BE2C (cell line): ENCODE data around the gene CACHD1.

Experiments used
- DNase-seq: peaks from one replicate; pipeline ENCODE4 v3.0.0-alpha.2; 2020
- H3K27me3 ChIP-seq: fragments of 250-450 bp; sonication (Bioruptor Pico); 2 replicates; pipeline ENCODE4 v1.5.1; 2020; ENCODE audit warnings: mild to moderate bottlenecking
- H3K36me3 ChIP-seq: fragments of 250-450 bp; sonication (Bioruptor Pico); 2 replicates; pipeline ENCODE4 v1.5.1; 2020; ENCODE audit warnings: mild to moderate bottlenecking
- H3K4me1 ChIP-seq: fragments of 250-450 bp; sonication (Bioruptor Pico); 2 replicates; pipeline ENCODE4 v1.5.1; 2020
- H3K4me3 ChIP-seq: 2 replicates; pipeline ENCODE4 v1.5.1; 2011; ENCODE audit warnings: low read depth, low read length
- H3K9me3 ChIP-seq: fragments of 250-450 bp; sonication (Bioruptor Pico); 2 replicates; pipeline ENCODE4 v1.5.1; 2020
- CTCF ChIP-seq: IDR thresholded peaks from 2 replicates; pipeline ENCODE4 v1.5.1; 2012; ENCODE audit warnings: mild to moderate bottlenecking, low read depth, low read length

Gene CACHD1

GRCh38 chr1:64451440-64451839, 18.5 kb upstream of the CACHD1 start:
- H3K4me3 ChIP-seq = no peak overlapping the region

GRCh38 chr1:64453688-64454087, 16.2 kb upstream of the CACHD1 start:
- H3K4me3 ChIP-seq = no peak overlapping the region
- no peak for TF ChIP-seq CTCF
- H3K4me1 ChIP-seq = no peaks in the 10 kb centered on the region
- no peak for DNase-seq
- H3K36me3 ChIP-seq = no peaks in the 10 kb centered on the region
- H3K27me3 ChIP-seq = no peaks in the 10 kb centered on the region
- no peaks in the 10 kb centered on the region for H3K9me3 ChIP-seq

More at GRCh38 chr1:64451440-64451839, 18.5 kb upstream of the CACHD1 start:
- H3K4me1 ChIP-seq = no peaks in the 10 kb centered on the region
- TF ChIP-seq CTCF = no peak
- DNase-seq = no peak
- H3K36me3 ChIP-seq = no peaks in the 10 kb centered on the region
- no peaks in the 10 kb centered on the region for H3K9me3 ChIP-seq
- no peaks in the 10 kb centered on the region for H3K27me3 ChIP-seq

- H3K27me3 ChIP-seq = no peaks in the 10 kb centered on the region
- H3K4me1 ChIP-seq = no peaks in the 10 kb centered on the region
- no peak overlapping the region for H3K4me3 ChIP-seq
- no peaks in the 10 kb centered on the region for H3K9me3 ChIP-seq
- no peak for TF ChIP-seq CTCF
- no peaks in the 10 kb centered on the region for H3K36me3 ChIP-seq
- DNase-seq = no peak
Measured at GRCh38 chr1:64458915-64459314, 11.0 kb upstream of the CACHD1 start.

GRCh38 chr1:64459743-64460142, 10.2 kb upstream of the CACHD1 start:
- Histone ChIP-seq H3K27me3 (no peaks in the 10 kb centered on the region), H3K4me1 (no peaks in the 10 kb centered on the region), H3K36me3 (no peaks in the 10 kb centered on the region), H3K4me3 (no peak overlapping the region), H3K9me3 (no peaks in the 10 kb centered on the region)
- no peak for DNase-seq
- TF ChIP-seq CTCF = no peak

GRCh38 chr1:64466033-64466432, 3.9 kb upstream of the CACHD1 start:
- no peak overlapping the region for H3K4me3 ChIP-seq
- no peaks in the 10 kb centered on the region for H3K9me3 ChIP-seq
- TF ChIP-seq CTCF = no peak
- no peaks in the 10 kb centered on the region for H3K36me3 ChIP-seq
- no peak for DNase-seq
- no peaks in the 10 kb centered on the region for H3K4me1 ChIP-seq
- no peaks in the 10 kb centered on the region for H3K27me3 ChIP-seq

GRCh38 chr1:64469116-64469976, 583 bp upstream of the CACHD1 start:
- Histone ChIP-seq H3K4me1 (peaks cover under 1% of the 10 kb centered on the region; the same call in 1 of the 2 replicates), H3K9me3 (no peaks in the 10 kb centered on the region), H3K4me3 (peak overlapping the region; percentile 64), H3K27me3 (no peaks in the 10 kb centered on the region), H3K36me3 (no peaks in the 10 kb centered on the region)
- no peak for TF ChIP-seq CTCF
- no peak for DNase-seq
